Measurements from ENCODE around the gene RANBP3L. TPM values are rescaled to one million over a fixed set of nuclear protein-coding genes. Genes with fewer than 3 reads are reported as not detected.
"Not testable (repeated sequence)": the region's sequence is repeated elsewhere in the genome, so short reads cannot be mapped to it uniquely, and the experiment has no call there.

The RANBP3L gene
- total and polyA plus RNA-seq, 4 donors = 0.33 to 9.2 (median 2.1) TPM

- no peaks in the 10 kb centered on the region for H3K36me3 ChIP-seq (ENCODE audit: control insufficient read depth in 4 of 4, insufficient read depth in 3 of 4, low read depth in 1 of 4, low read length in 3 of 4)
- no peak overlapping the region for H3K9ac ChIP-seq (ENCODE audit: low read depth in 1 of 2, low read length in 2 of 2)
- no peak overlapping the region for H3K4me3 ChIP-seq (ENCODE audit: low read depth in 1 of 3, low read length in 3 of 3)
- H3K4me1 ChIP-seq (ENCODE audit: control insufficient read depth in 4 of 4, insufficient read depth in 4 of 4, low read length in 3 of 4) = no peaks in the 10 kb centered on the region
- DNase-seq (ENCODE audit: low spot score) = no peak
- H3K9me3 ChIP-seq (ENCODE audit: control insufficient read depth in 4 of 4, low read length in 3 of 4) = no peaks in the 10 kb centered on the region
- H3K27me3 ChIP-seq (ENCODE audit: control insufficient read depth in 4 of 4, insufficient read depth in 4 of 4, low read length in 3 of 4) = no peaks in the 10 kb centered on the region
- TF ChIP-seq EGR1 (IDR thresholded peaks at IDR 0.05; ENCODE audit: low read depth in 2 of 2) (no peak), JUND (IDR thresholded peaks at IDR 0.05) (no peak), GABPA (IDR thresholded peaks at IDR 0.05 in 1 of 2, conservative IDR thresholded peaks at IDR 0.05 in 1 of 2) (no peak)
- 88% methylated on average over 5 of the region's 5 CpGs for WGBS
- H3K27ac ChIP-seq (ENCODE audit: low read depth in 1 of 2, low read length in 2 of 2) = no peak overlapping the region
These were observed 45.4 kb upstream of the RANBP3L start for GRCh38 chr5:36346896-36347690.

GRCh38 chr5:36344899-36345298 lies 43.2 kb upstream of the RANBP3L start:
- Histone ChIP-seq H3K36me3 (ENCODE audit: control insufficient read depth in 4 of 4, insufficient read depth in 3 of 4, low read depth in 1 of 4, low read length in 3 of 4) (no peaks in the 10 kb centered on the region), H3K9ac (ENCODE audit: low read depth in 1 of 2, low read length in 2 of 2) (no peak overlapping the region), H3K27ac (ENCODE audit: low read depth in 1 of 2, low read length in 2 of 2) (no peak overlapping the region), H3K27me3 (ENCODE audit: control insufficient read depth in 4 of 4, insufficient read depth in 4 of 4, low read length in 3 of 4) (no peaks in the 10 kb centered on the region), H3K4me1 (ENCODE audit: control insufficient read depth in 4 of 4, insufficient read depth in 4 of 4, low read length in 3 of 4) (no peaks in the 10 kb centered on the region), H3K9me3 (ENCODE audit: control insufficient read depth in 4 of 4, low read length in 3 of 4) (no peaks in the 10 kb centered on the region), H3K4me3 (ENCODE audit: low read depth in 1 of 3, low read length in 3 of 3) (no peak overlapping the region)
- WGBS = 82% methylated on average over 2 of the region's 2 CpGs
- TF ChIP-seq JUND (IDR thresholded peaks at IDR 0.05) (no peak), YY1 (IDR thresholded peaks at IDR 0.05) (no peak), EGR1 (IDR thresholded peaks at IDR 0.05; ENCODE audit: low read depth in 2 of 2) (no peak), RXRA (IDR thresholded peaks at IDR 0.05) (no peak), FOXA2 (IDR thresholded peaks at IDR 0.05) (no peak), RAD21 (IDR thresholded peaks at IDR 0.05) (no peak), SP1 (IDR thresholded peaks at IDR 0.05) (no peak), CTCF (IDR thresholded peaks at IDR 0.05; ENCODE audit: low read depth, low read length, missing input control) (no peak), ZBTB33 (IDR thresholded peaks at IDR 0.05) (no peak), MAX (IDR thresholded peaks at IDR 0.05) (no peak), GABPA (IDR thresholded peaks at IDR 0.05 in 1 of 2, conservative IDR thresholded peaks at IDR 0.05 in 1 of 2) (no peak), TAF1 (conservative IDR thresholded peaks at IDR 0.05) (no peak), REST (IDR thresholded peaks at IDR 0.05) (no peak), FOXA1 (IDR thresholded peaks at IDR 0.05) (no peak), ATF3 (IDR thresholded peaks at IDR 0.05) (no peak), HNF4G (IDR thresholded peaks at IDR 0.05) (no peak), NR2F2 (IDR thresholded peaks at IDR 0.05) (no peak), HNF4A (conservative IDR thresholded peaks at IDR 0.05) (no peak)
- no peak for DNase-seq (ENCODE audit: low spot score)

- not testable (repeated sequence) for H3K9me3 ChIP-seq (ENCODE audit: control insufficient read depth in 4 of 4, low read length in 3 of 4); H3K9ac ChIP-seq (ENCODE audit: low read depth in 1 of 2, low read length in 2 of 2); H3K36me3 ChIP-seq (ENCODE audit: control insufficient read depth in 4 of 4, insufficient read depth in 3 of 4, low read depth in 1 of 4, low read length in 3 of 4); H3K27ac ChIP-seq (ENCODE audit: low read depth in 1 of 2, low read length in 2 of 2); H3K4me3 ChIP-seq (ENCODE audit: low read depth in 1 of 3, low read length in 3 of 3); H3K27me3 ChIP-seq (ENCODE audit: control insufficient read depth in 4 of 4, insufficient read depth in 4 of 4, low read length in 3 of 4); H3K4me1 ChIP-seq (ENCODE audit: control insufficient read depth in 4 of 4, insufficient read depth in 4 of 4, low read length in 3 of 4); DNase-seq (ENCODE audit: low spot score)
- WGBS = 95% methylated on average over 4 of the region's 4 CpGs
These were observed 40.0 kb upstream of the RANBP3L start for GRCh38 chr5:36341720-36342119.

Measured in liver (tissue), 9 donors.